HepG2 (cell line): ENCODE data around the gene GADD45GIP1. TPM values are rescaled to one million over a fixed set of nuclear protein-coding genes. Genes with fewer than 3 reads are reported as not detected.

Source experiments
- ATAC-seq: fragments of 200-7000 bp; cut with Tn5 transposase; 3 replicates; pipeline ENCODE4 v1.9.1; 2020; ENCODE audit warnings: mild to moderate bottlenecking, moderate library complexity
- BruUV-seq: library from RNA; stranded (reverse); fragments of 400-500 nt; replicated peaks from 2 replicates; lab custom pipeline; 2021; lab: Mats Ljungman, UMichigan
- CTCF ChIA-PET: fragments of 300-600 bp; formaldehyde crosslinking; extraction: SDS; loops from one replicate; lab custom pipeline; 2021; ENCODE audit warnings: low total read pairs, inconsistent platforms, low intra/inter-chr PET ratio; lab: Yijun Ruan, JAX
- POLR2A ChIA-PET: fragments of 350-600 bp; sonication (Branson Sonifier 250); formaldehyde crosslinking; loops from one replicate; lab custom pipeline; 2020; ENCODE audit warnings: antibody characterized with exemption, inconsistent platforms; lab: Yijun Ruan, JAX
- DNase-seq: peaks from one replicate; pipeline ENCODE4 v3.0.0-alpha.2; 2015; ENCODE audit warnings: low spot score
- FAIRE-seq: peaks from 3 replicates; lab custom pipeline; 2011; peaks lifted over from hg19 to GRCh38; lab: Jason Lieb, UNC
- H2AFZ ChIP-seq: one replicate; pipeline ENCODE4 v1.6.1; 2011; ENCODE audit warnings: low read length, inconsistent platforms
- H3K27ac ChIP-seq: fragments of 300-600 bp; 3 replicates; pipeline ENCODE4 v1.8.0; 2011; ENCODE audit warnings: mixed run types, mild to moderate bottlenecking, mixed read lengths, low read length, inconsistent platforms; ENCODE audit not compliant: insufficient read depth; ENCODE audit errors: extremely low read length
- H3K27me3 ChIP-seq, 2 experiments: fragments of 200-600 bp in 1 of 2; 2 replicates in 1 of 2; 3 replicates in 1 of 2; pipeline versions ENCODE4 v1.6.0 to v1.8.0; 2011; ENCODE audit warnings: low read length in 2 of 2, mild to moderate bottlenecking in 2 of 2, moderate library complexity in 2 of 2, inconsistent platforms in 1 of 2; ENCODE audit not compliant: insufficient read depth in 2 of 2, control insufficient read depth in 1 of 2
- H3K36me3 ChIP-seq, 2 experiments: fragments of 200-600 bp in 1 of 2; replicated peaks in 1 of 2; 2 replicates in 1 of 2; 3 replicates in 1 of 2; pipeline versions ENCODE4 v1.5.1 to v1.8.0; 2011; ENCODE audit warnings: low read length in 2 of 2, inconsistent platforms in 1 of 2; ENCODE audit not compliant: insufficient read depth in 2 of 2, control insufficient read depth in 1 of 2
- H3K4me1 ChIP-seq: 2 replicates; pipeline ENCODE4 v1.5.1; 2012; ENCODE audit warnings: low read length, inconsistent platforms; ENCODE audit not compliant: insufficient read depth
- H3K4me2 ChIP-seq: 2 replicates; pipeline ENCODE4 v1.6.0; 2011; ENCODE audit warnings: low read depth, low read length, inconsistent platforms
- H3K4me3 ChIP-seq, 3 experiments: fragments of 200-600 bp in 1 of 3; sonication (generic), shearing (Covaris generic) in 1 of 3; replicated peaks in 1 of 3; 2 replicates each; pipeline ENCODE4 v1.5.1; 2011 to 2016; ENCODE audit warnings: low read length in 3 of 3, inconsistent platforms in 2 of 3, low read depth in 2 of 3, mild to moderate bottlenecking in 2 of 3, control low read depth in 1 of 3, mixed read lengths in 1 of 3; ENCODE audit not compliant: insufficient read depth in 1 of 3
- H3K79me2 ChIP-seq: one replicate; pipeline ENCODE4 v1.6.1; 2011; ENCODE audit warnings: low read length, inconsistent platforms; ENCODE audit not compliant: insufficient read depth
- H3K9ac ChIP-seq: 2 replicates; pipeline ENCODE4 v1.6.0; 2011; ENCODE audit warnings: mild to moderate bottlenecking, low read depth, low read length, inconsistent platforms; ENCODE audit not compliant: insufficient read depth
- H3K9me3 ChIP-seq: 2 replicates; pipeline ENCODE4 v1.5.1; 2012; ENCODE audit warnings: mild to moderate bottlenecking, low read length
- H4K20me1 ChIP-seq: 2 replicates; pipeline ENCODE4 v1.6.0; 2011; ENCODE audit warnings: inconsistent platforms, mild to moderate bottlenecking, low read length, moderate library complexity; ENCODE audit not compliant: insufficient read depth
- FOXO1 ChIP-seq: sonication (generic); formaldehyde crosslinking; IDR thresholded peaks from 2 replicates; pipeline ENCODE4 v1.4.0; 2020; ENCODE audit warnings: missing genetic modification reagents
- GTF2F1 ChIP-seq: fragments of 150-350 bp; IDR thresholded peaks from 2 replicates; pipeline ENCODE4 v1.6.1; 2014; ENCODE audit warnings: low read length
- IRF1 ChIP-seq: sonication (generic); formaldehyde crosslinking; IDR thresholded peaks from 2 replicates; pipeline ENCODE4 v1.4.0; 2020; ENCODE audit warnings: low read depth, mild to moderate bottlenecking, missing genetic modification reagents
- MEF2D ChIP-seq: sonication (generic); formaldehyde crosslinking; IDR thresholded peaks from 2 replicates; pipeline ENCODE4 v1.5.1; 2020; ENCODE audit warnings: mild to moderate bottlenecking, missing genetic modification reagents
- MEIS1 ChIP-seq: sonication (generic); formaldehyde crosslinking; IDR thresholded peaks from 2 replicates; pipeline ENCODE4 v1.9.0; 2021; ENCODE audit warnings: mild to moderate bottlenecking, missing genetic modification reagents, moderate library complexity, borderline replicate concordance
- MYNN ChIP-seq: sonication (generic); formaldehyde crosslinking; IDR thresholded peaks from 2 replicates; pipeline ENCODE4 v1.4.0; 2020; ENCODE audit warnings: mild to moderate bottlenecking, low read depth, missing genetic modification reagents
- NFE2L1 ChIP-seq: sonication (generic); formaldehyde crosslinking; IDR thresholded peaks from 2 replicates; pipeline ENCODE4 v1.4.0; 2020; ENCODE audit warnings: missing genetic modification reagents, mild to moderate bottlenecking, borderline replicate concordance
- PAX8 ChIP-seq: sonication (generic); formaldehyde crosslinking; IDR thresholded peaks from 2 replicates; pipeline ENCODE4 v1.8.0; 2022; ENCODE audit warnings: mild to moderate bottlenecking, missing genetic modification reagents, borderline replicate concordance
- ZFYVE20 ChIP-seq: sonication (generic); formaldehyde crosslinking; IDR thresholded peaks from 2 replicates; pipeline ENCODE4 v1.8.0; 2023; ENCODE audit warnings: low read depth, mild to moderate bottlenecking, moderate library complexity, missing genetic modification reagents, borderline replicate concordance
- ZNF180 ChIP-seq: sonication (generic); formaldehyde crosslinking; IDR thresholded peaks from 2 replicates; pipeline ENCODE4 v1.4.0; 2020; ENCODE audit warnings: low read depth, missing genetic modification reagents, borderline replicate concordance
- ZNF274 ChIP-seq: sonication (generic); formaldehyde crosslinking; IDR thresholded peaks from 2 replicates; pipeline ENCODE4 v1.5.1; 2020; ENCODE audit warnings: mild to moderate bottlenecking, missing genetic modification reagents
- ZNF329 ChIP-seq: sonication (generic); formaldehyde crosslinking; IDR thresholded peaks from 2 replicates; pipeline ENCODE4 v1.9.0; 2021; ENCODE audit warnings: low read depth, mild to moderate bottlenecking, missing genetic modification reagents
- WGBS: methylation state at CpG from one replicate; pipeline ENCODE4 v1.1.6; 2017; ENCODE audit warnings: low lambda C conversion rate; 5-methylcytosine and 5-hydroxymethylcytosine counted together
- in situ Hi-C: cut with HindIII; loops from 2 replicates; pipeline ENCODE4 v1.10.0; 2017; ENCODE audit warnings: low pct_unique_long_range_greater_than_20kb; ENCODE audit not compliant: extremely low pct_ligation_motif_present
- intact Hi-C: fragments of 100-400 bp; cut with micrococcal nuclease; formaldehyde crosslinking; loops from one replicate; pipeline ENCODE4 v1.10.0; 2022; ENCODE audit not compliant: unreplicated experiment
- polyA plus RNA-seq, 8 experiments: library from polyadenylated mRNA; depleted of rRNA in 3 of 8; stranded (reverse) in 7 of 8; unstranded in 1 of 8; fragments of >200 nt; fragmentation: Illumina TruSeq in 4 of 8; extraction: Trizol in 4 of 8; gene quantifications; 2 replicates each; pipeline versions ENCODE4 v1.2.1 to v1.2.3, GENCODE V29; 2011 to 2016; ENCODE audit warnings: low read depth in 4 of 8, missing spikeins in 1 of 8, mixed read lengths in 1 of 8; ENCODE audit not compliant: insufficient read depth in 1 of 8
- total RNA-seq, 5 experiments: library from RNA; depleted of rRNA; stranded (reverse); fragments of >200 nt; fragmentation: Illumina TruSeq; extraction: Trizol; gene quantifications; 2 replicates each; pipeline ENCODE4 v1.2.3, GENCODE V29; 2016; ENCODE audit warnings: low read depth in 1 of 5

GADD45GIP1 gene
- total and polyA plus RNA-seq, 2 of the 13 experiments (the other 11 are each of a cell fraction or from before 2014, with no cell fraction given): 24.6 to 30.7 TPM

- Histone ChIP-seq H3K27ac (no peak overlapping the region), H3K9me3 (no peaks in the 10 kb centered on the region), H3K79me2 (peaks cover 44% of the 10 kb centered on the region), H4K20me1 (0 out of 2 replicates have a peak, but pooled peaks cover 4% of the 10 kb centered on the region), H3K4me3 (no peak overlapping the region), H2AFZ (no peak overlapping the region), H3K9ac (no peak overlapping the region), H3K36me3 (peaks cover 6 to 10% of the 10 kb centered on the region in 2 experiments; a peak in 4 of 5 replicates), H3K4me1 (peaks cover 13% of the 10 kb centered on the region), H3K27me3 (no peaks in the 10 kb centered on the region; a peak in 1 of 5 replicates), H3K4me2 (no peak overlapping the region)
- in situ Hi-C loops: no loop called here
- ChIA-PET POLR2A (no interaction called here), CTCF (no interaction called here)
- BruUV-seq: no TSS peak
- TF ChIP-seq MYNN (no peak), ZFYVE20 (CRISPR knock-in tag) (no peak), ZNF329 (CRISPR knock-in tag) (no peak), FOXO1 (CRISPR knock-in tag) (no peak), MEIS1 (CRISPR knock-in tag) (no peak), PAX8 (CRISPR knock-in tag) (no peak), NFE2L1 (CRISPR knock-in tag) (no peak), ZNF274 (CRISPR knock-in tag) (no peak), ZNF180 (CRISPR knock-in tag) (no peak), MEF2D (no peak), IRF1 (CRISPR knock-in tag) (no peak), GTF2F1 (no peak)
- FAIRE-seq (no peak), ATAC-seq (no peak), DNase-seq (no peak)
- 96% methylated on average over 9 of the region's 15 CpGs for WGBS
- intact Hi-C loops: no loop called here
Observed at GRCh38 chr19:13003081-13003480, 46.1 kb upstream of the GADD45GIP1 start.
